SU-DHL-6 (cell line): Measurements from ENCODE around the gene PRKN.

Experiments used
- H2AFZ ChIP-seq: fragments of 200-600 bp; sonication (generic); 2 replicates; pipeline ENCODE4 v1.6.1; 2014; ENCODE audit warnings: low read depth, mild to moderate bottlenecking, moderate library complexity, mixed read lengths, antibody characterized with exemption, low read length; ENCODE audit not compliant: severe bottlenecking
- H3F3A ChIP-seq: fragments of 200-600 bp; shearing (Covaris generic); 2 replicates; pipeline ENCODE4 v1.6.0; 2016; ENCODE audit warnings: antibody characterized with exemption, mild to moderate bottlenecking; ENCODE audit not compliant: insufficient read depth
- H3K27ac ChIP-seq: fragments of 200-600 bp; sonication (generic); 2 replicates; pipeline ENCODE4 v1.5.1; 2016; ENCODE audit warnings: low read depth, mild to moderate bottlenecking, low read length, moderate library complexity, mixed read lengths
- H3K27me3 ChIP-seq: fragments of 200-600 bp; sonication (generic), shearing (Covaris generic); 2 replicates; pipeline ENCODE4 v1.6.0; 2014; ENCODE audit warnings: mild to moderate bottlenecking, low read length
- H3K36me3 ChIP-seq: fragments of 200-600 bp; sonication (generic); 2 replicates; pipeline ENCODE4 v1.6.1; 2014; ENCODE audit warnings: mild to moderate bottlenecking, low read length, mixed read lengths
- H3K4me2 ChIP-seq: fragments of 300-600, 200-600 bp; shearing (Covaris generic), sonication (generic); 2 replicates; pipeline ENCODE4 v1.6.0; 2014; ENCODE audit warnings: low read length, low read depth, mild to moderate bottlenecking; ENCODE audit not compliant: poor library complexity, severe bottlenecking
- H3K4me3 ChIP-seq: fragments of 200-600 bp; sonication (generic); 2 replicates; pipeline ENCODE4 v1.5.1; 2014; ENCODE audit warnings: antibody characterized with exemption, low read length, mild to moderate bottlenecking, mixed read lengths; ENCODE audit not compliant: insufficient read depth, poor library complexity, severe bottlenecking
- H3K79me2 ChIP-seq: fragments of 200-600 bp; sonication (generic); 2 replicates; pipeline ENCODE4 v1.6.1; 2014; ENCODE audit warnings: mild to moderate bottlenecking, low read length, moderate library complexity; ENCODE audit not compliant: insufficient read depth
- H3K9ac ChIP-seq: fragments of 200-600 bp; sonication (generic); 2 replicates; pipeline ENCODE4 v1.7.0; 2014; ENCODE audit warnings: mild to moderate bottlenecking, low read length
- H3K9me2 ChIP-seq: fragments of 200-600 bp; sonication (generic); replicated peaks from 2 replicates; pipeline ENCODE4 v1.6.1; 2014; ENCODE audit warnings: low read length; ENCODE audit not compliant: insufficient read depth
- H3K9me3 ChIP-seq: fragments of 200-600 bp; sonication (generic); 2 replicates; pipeline ENCODE4 v1.6.1; 2014; ENCODE audit warnings: low read length, mixed read lengths; ENCODE audit not compliant: insufficient read depth
- H4K20me1 ChIP-seq: fragments of 200-600 bp; sonication (generic); 2 replicates; pipeline ENCODE4 v1.6.1; 2014; ENCODE audit warnings: low read depth, mild to moderate bottlenecking, antibody characterized with exemption, low read length, moderate library complexity, mixed read lengths
- CTCF ChIP-seq: fragments of 200-600 bp; sonication (generic); IDR thresholded peaks from one replicate; pipeline ENCODE4 v1.5.1; 2017; ENCODE audit warnings: antibody characterized with exemption, mild to moderate bottlenecking, low read length, moderate library complexity; ENCODE audit not compliant: insufficient read depth, poor library complexity, severe bottlenecking
- EZH2phosphoT487 ChIP-seq: fragments of 200-600 bp; sonication (generic), shearing (Covaris generic); conservative IDR thresholded peaks from 2 replicates; pipeline ENCODE4 v1.6.1; 2018; ENCODE audit warnings: mild to moderate bottlenecking, antibody characterized with exemption, low read length, moderate library complexity, mixed read lengths

The PRKN gene

GRCh38 chr6:161346717-161347116 lies 1380.8 kb downstream of the PRKN start:
- H3K4me3 ChIP-seq, result no peak overlapping the region
- no peaks in the 10 kb centered on the region for H3K27me3 ChIP-seq
- no peaks in the 10 kb centered on the region for H3F3A ChIP-seq
- no peak overlapping the region for H3K27ac ChIP-seq
- no peak overlapping the region for H3K4me2 ChIP-seq
- TF ChIP-seq EZH2phosphoT487 (no peak), CTCF (no peak)
- H3K36me3 ChIP-seq, result no peaks in the 10 kb centered on the region
- H3K9me3 ChIP-seq, result no peaks in the 10 kb centered on the region
- no peak overlapping the region for H2AFZ ChIP-seq
- no peaks in the 10 kb centered on the region for H4K20me1 ChIP-seq
- no peaks in the 10 kb centered on the region for H3K79me2 ChIP-seq
- no peaks in the 10 kb centered on the region for H3K9me2 ChIP-seq
- no peak overlapping the region for H3K9ac ChIP-seq

GRCh38 chr6:161344626-161345025 lies 1382.9 kb downstream of the PRKN start:
- no peaks in the 10 kb centered on the region for H3K36me3 ChIP-seq
- H3K27ac ChIP-seq, result no peak overlapping the region
- no peak overlapping the region for H2AFZ ChIP-seq
- TF ChIP-seq CTCF (no peak), EZH2phosphoT487 (no peak)
- H3K9ac ChIP-seq, result no peak overlapping the region
- H4K20me1 ChIP-seq, result no peaks in the 10 kb centered on the region
- H3K9me2 ChIP-seq, result no peaks in the 10 kb centered on the region
- H3F3A ChIP-seq, result no peaks in the 10 kb centered on the region
- H3K4me3 ChIP-seq, result no peak overlapping the region
- H3K9me3 ChIP-seq, result no peaks in the 10 kb centered on the region
- H3K4me2 ChIP-seq, result no peak overlapping the region
- H3K27me3 ChIP-seq, result no peaks in the 10 kb centered on the region
- H3K79me2 ChIP-seq, result no peaks in the 10 kb centered on the region

GRCh38 chr6:161342039-161342438 lies 1385.5 kb downstream of the PRKN start:
- H2AFZ ChIP-seq, result no peak overlapping the region
- H3K27me3 ChIP-seq, result no peaks in the 10 kb centered on the region
- no peaks in the 10 kb centered on the region for H4K20me1 ChIP-seq
- H3K4me2 ChIP-seq, result no peak overlapping the region
- H3K9me3 ChIP-seq, result no peaks in the 10 kb centered on the region
- H3K9ac ChIP-seq, result no peak overlapping the region
- no peak overlapping the region for H3K27ac ChIP-seq
- no peaks in the 10 kb centered on the region for H3K36me3 ChIP-seq
- no peaks in the 10 kb centered on the region for H3K79me2 ChIP-seq
- no peaks in the 10 kb centered on the region for H3K9me2 ChIP-seq
- no peaks in the 10 kb centered on the region for H3F3A ChIP-seq
- TF ChIP-seq CTCF (no peak), EZH2phosphoT487 (no peak)
- no peak overlapping the region for H3K4me3 ChIP-seq
